SU-DHL-6 (cell line): ENCODE data around the gene PTTG1.

Source experiments
- EZH2phosphoT487 ChIP-seq: fragments of 200-600 bp; sonication (generic), shearing (Covaris generic); conservative IDR thresholded peaks from 2 replicates; pipeline ENCODE4 v1.6.1; 2018; ENCODE audit warnings: mild to moderate bottlenecking, antibody characterized with exemption, low read length, moderate library complexity, mixed read lengths
- TF ChIP-seq, protein P1 (sequence below): fragments of 200-600 bp; sonication (generic); IDR thresholded peaks from one replicate; pipeline ENCODE4 v1.5.1; 2017; ENCODE audit warnings: antibody characterized with exemption, mild to moderate bottlenecking, low read length, moderate library complexity; ENCODE audit not compliant: insufficient read depth, poor library complexity, severe bottlenecking

DNA sequence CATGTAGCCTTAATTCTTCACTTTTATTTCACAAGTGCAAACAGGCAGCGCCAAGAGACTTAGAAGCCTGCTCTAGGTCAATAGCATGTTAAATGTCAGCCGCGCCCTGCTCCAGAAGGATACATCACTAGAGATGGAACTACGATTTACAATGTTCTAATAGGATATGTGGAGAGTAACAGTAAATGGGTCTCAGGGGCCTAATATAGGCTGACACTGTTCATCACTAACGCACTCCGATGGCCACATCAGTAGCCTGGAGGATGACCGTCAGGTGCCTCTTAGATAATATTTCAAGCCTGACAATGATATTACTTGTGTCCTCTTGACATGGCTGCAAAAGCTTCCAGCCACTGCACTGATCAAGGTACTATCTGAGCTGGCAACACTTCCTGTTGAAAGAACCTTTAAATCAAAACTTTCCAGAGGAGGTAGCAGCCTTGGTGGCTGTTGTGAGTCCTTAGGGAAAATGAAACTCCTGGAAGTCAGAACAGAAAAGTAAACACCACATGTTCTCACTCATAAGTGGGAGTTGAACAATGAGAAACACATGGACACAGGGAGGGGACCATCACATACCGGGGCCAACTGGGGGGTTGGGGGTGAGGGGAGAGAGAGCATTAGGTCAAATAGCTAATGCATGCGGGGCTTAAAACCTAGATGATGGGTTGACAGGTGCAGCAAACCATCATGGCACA is 35.0 kb downstream of the PTTG1 start:
- TF ChIP-seq, protein P1, sequence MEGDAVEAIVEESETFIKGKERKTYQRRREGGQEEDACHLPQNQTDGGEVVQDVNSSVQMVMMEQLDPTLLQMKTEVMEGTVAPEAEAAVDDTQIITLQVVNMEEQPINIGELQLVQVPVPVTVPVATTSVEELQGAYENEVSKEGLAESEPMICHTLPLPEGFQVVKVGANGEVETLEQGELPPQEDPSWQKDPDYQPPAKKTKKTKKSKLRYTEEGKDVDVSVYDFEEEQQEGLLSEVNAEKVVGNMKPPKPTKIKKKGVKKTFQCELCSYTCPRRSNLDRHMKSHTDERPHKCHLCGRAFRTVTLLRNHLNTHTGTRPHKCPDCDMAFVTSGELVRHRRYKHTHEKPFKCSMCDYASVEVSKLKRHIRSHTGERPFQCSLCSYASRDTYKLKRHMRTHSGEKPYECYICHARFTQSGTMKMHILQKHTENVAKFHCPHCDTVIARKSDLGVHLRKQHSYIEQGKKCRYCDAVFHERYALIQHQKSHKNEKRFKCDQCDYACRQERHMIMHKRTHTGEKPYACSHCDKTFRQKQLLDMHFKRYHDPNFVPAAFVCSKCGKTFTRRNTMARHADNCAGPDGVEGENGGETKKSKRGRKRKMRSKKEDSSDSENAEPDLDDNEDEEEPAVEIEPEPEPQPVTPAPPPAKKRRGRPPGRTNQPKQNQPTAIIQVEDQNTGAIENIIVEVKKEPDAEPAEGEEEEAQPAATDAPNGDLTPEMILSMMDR: no peak
- no peak for TF ChIP-seq EZH2phosphoT487
